H1 (cell line): Measurements from ENCODE around the gene RPS6KA2. TPM values are rescaled to one million over a fixed set of nuclear protein-coding genes. Genes with fewer than 3 reads are reported as not detected.
A peak's percentile ranks its signal among the peaks of the same experiment; 100 is the strongest.

Experiments
- CTCF ChIA-PET: fragments of 300-600 bp; sonication (Branson Sonifier 250); formaldehyde crosslinking; loops from one replicate; lab custom pipeline; 2021; ENCODE audit not compliant: partially characterized antibody; lab: Charles Lee
- POLR2A ChIA-PET: fragments of 300-600 bp; sonication (Branson Sonifier 250); formaldehyde crosslinking; loops from one replicate; lab custom pipeline; 2021; ENCODE audit warnings: inconsistent platforms; ENCODE audit not compliant: partially characterized antibody; lab: Charles Lee
- DNase-seq, 2 experiments: peaks; one replicate each; pipeline versions ENCODE4 v3.0.0 to v3.0.0-alpha.2; 2010 to 2022; ENCODE audit warnings: low spot score in 2 of 2, low read depth in 1 of 2, mixed read lengths in 1 of 2
- FAIRE-seq: peaks from 2 replicates; lab custom pipeline; 2011; peaks lifted over from hg19 to GRCh38; lab: Jason Lieb, UNC
- H2AFZ ChIP-seq: 2 replicates; pipeline ENCODE4 v1.8.1; 2012; ENCODE audit warnings: low read length, inconsistent platforms
- H2AK5ac ChIP-seq: 2 replicates; pipeline ENCODE4 v1.6.1; 2013; ENCODE audit warnings: low read depth, low read length
- H2BK120ac ChIP-seq: replicated peaks from 2 replicates; pipeline ENCODE3; 2013; ENCODE audit warnings: low read depth, low read length, inconsistent platforms
- H2BK12ac ChIP-seq: 2 replicates; pipeline ENCODE4 v1.6.1; 2013; ENCODE audit warnings: low read depth, low read length
- H2BK15ac ChIP-seq: 2 replicates; pipeline ENCODE4 v1.6.1; 2013; ENCODE audit warnings: low read length
- H2BK20ac ChIP-seq: 2 replicates; pipeline ENCODE4 v1.6.1; 2013; ENCODE audit warnings: low read length
- H2BK5ac ChIP-seq: 2 replicates; pipeline ENCODE4 v1.6.1; 2013; ENCODE audit warnings: low read depth, low read length
- H3K14ac ChIP-seq: 2 replicates; pipeline ENCODE4 v1.6.1; 2013; ENCODE audit warnings: inconsistent platforms; ENCODE audit not compliant: insufficient read length
- H3K18ac ChIP-seq: 2 replicates; pipeline ENCODE4 v1.6.1; 2013; ENCODE audit warnings: low read length; ENCODE audit errors: extremely low read depth
- H3K23ac ChIP-seq: 2 replicates; pipeline ENCODE4 v1.6.1; 2013; ENCODE audit warnings: inconsistent platforms; ENCODE audit not compliant: insufficient read length
- H3K23me2 ChIP-seq: 2 replicates; pipeline ENCODE4 v1.6.1; 2013; ENCODE audit warnings: low read depth, low read length
- H3K27ac ChIP-seq: 2 replicates; pipeline ENCODE4 v1.6.1; 2011; ENCODE audit warnings: low read depth, low read length, inconsistent platforms
- H3K27me3 ChIP-seq, 4 experiments: replicated peaks in 1 of 4; 1 replicate in 1 of 4; 2 replicates in 3 of 4; pipeline versions ENCODE4 v1.6.1 to v1.8.1; 2011 to 2013; ENCODE audit warnings: low read length in 3 of 4, mild to moderate bottlenecking in 3 of 4, inconsistent platforms in 2 of 4, mixed read lengths in 2 of 4, moderate library complexity in 1 of 4; ENCODE audit not compliant: control insufficient read depth in 3 of 4, insufficient read depth in 3 of 4; ENCODE audit errors: extremely low read depth in 1 of 4
- H3K36me3 ChIP-seq, 4 experiments: 2 replicates each; pipeline versions ENCODE4 v1.6.1 to v1.8.1; 2011 to 2013; ENCODE audit warnings: mild to moderate bottlenecking in 4 of 4, low read length in 3 of 4, moderate library complexity in 2 of 4, control low read depth in 1 of 4, inconsistent platforms in 1 of 4; ENCODE audit not compliant: insufficient read depth in 4 of 4, control insufficient read depth in 2 of 4
- H3K4ac ChIP-seq: replicated peaks from 2 replicates; pipeline ENCODE3; 2013; ENCODE audit warnings: low read length, low read depth, mixed read lengths, inconsistent platforms; ENCODE audit not compliant: insufficient read length
- H3K4me1 ChIP-seq, 4 experiments: replicated peaks in 1 of 4; 1 replicate in 1 of 4; 2 replicates in 3 of 4; pipeline versions ENCODE4 v1.6.1 to v1.8.1; 2011 to 2013; ENCODE audit warnings: low read length in 3 of 4, inconsistent platforms in 2 of 4, mixed read lengths in 1 of 4; ENCODE audit not compliant: insufficient read depth in 4 of 4, control insufficient read depth in 3 of 4
- H3K4me2 ChIP-seq, 2 experiments: 2 replicates each; pipeline versions ENCODE4 v1.6.1 to v1.8.1; 2011 to 2013; ENCODE audit warnings: low read depth in 2 of 2, low read length in 2 of 2, control low read depth in 1 of 2, inconsistent platforms in 1 of 2, mild to moderate bottlenecking in 1 of 2; ENCODE audit not compliant: insufficient read depth in 1 of 2
- H3K4me3 ChIP-seq, 4 experiments: fragments of 200-600, 300-600 bp in 1 of 4; sonication (generic), shearing (Covaris generic), sonication (Bioruptor Twin) in 1 of 4; 2 replicates each; pipeline versions ENCODE4 v1.5.1 to v1.8.1; 2011 to 2016; ENCODE audit warnings: low read length in 4 of 4, low read depth in 3 of 4, control low read depth in 2 of 4, inconsistent platforms in 2 of 4, mild to moderate bottlenecking in 2 of 4, mixed read lengths in 1 of 4, moderate library complexity in 1 of 4; ENCODE audit not compliant: insufficient read depth in 2 of 4; ENCODE audit errors: extremely low read depth in 1 of 4
- H3K56ac ChIP-seq: replicated peaks from 2 replicates; pipeline ENCODE3; 2013; ENCODE audit warnings: low read depth, mild to moderate bottlenecking, mixed read lengths, low read length, inconsistent platforms; ENCODE audit not compliant: insufficient read length
- H3K79me1 ChIP-seq: 2 replicates; pipeline ENCODE4 v1.6.1; 2013; ENCODE audit warnings: low read depth, low read length, control low read depth
- H3K79me2 ChIP-seq, 2 experiments: 2 replicates each; pipeline versions ENCODE4 v1.6.1 to v1.8.1; 2012 to 2013; ENCODE audit warnings: low read length in 2 of 2, mild to moderate bottlenecking in 2 of 2, inconsistent platforms in 1 of 2; ENCODE audit not compliant: insufficient read depth in 2 of 2, control insufficient read depth in 1 of 2
- H3K9ac ChIP-seq, 4 experiments: replicated peaks in 1 of 4; 1 replicate in 1 of 4; 2 replicates in 3 of 4; pipeline versions ENCODE4 v1.6.1 to v1.8.1; 2011 to 2013; ENCODE audit warnings: low read depth in 3 of 4, low read length in 3 of 4, control low read depth in 2 of 4, mild to moderate bottlenecking in 2 of 4, moderate library complexity in 2 of 4, inconsistent platforms in 1 of 4; ENCODE audit errors: extremely low read depth in 1 of 4
- H3K9me3 ChIP-seq, 2 experiments: 2 replicates each; pipeline versions ENCODE4 v1.6.1 to v1.8.1; 2012 to 2013; ENCODE audit warnings: mild to moderate bottlenecking in 2 of 2, moderate library complexity in 2 of 2, control low read depth in 1 of 2, inconsistent platforms in 1 of 2, low read depth in 1 of 2, low read length in 1 of 2, mixed read lengths in 1 of 2; ENCODE audit not compliant: insufficient read depth in 2 of 2
- H4K20me1 ChIP-seq, 2 experiments: replicated peaks in 1 of 2; 2 replicates each; pipeline versions ENCODE3 to v1.8.1; 2011 to 2013; ENCODE audit warnings: inconsistent platforms in 2 of 2, low read length in 2 of 2, mild to moderate bottlenecking in 1 of 2; ENCODE audit not compliant: insufficient read depth in 2 of 2, control insufficient read depth in 1 of 2
- H4K5ac ChIP-seq: 2 replicates; pipeline ENCODE4 v1.6.1; 2013; ENCODE audit warnings: low read length, low read depth, mixed read lengths, inconsistent platforms; ENCODE audit not compliant: insufficient read length
- H4K8ac ChIP-seq: 2 replicates; pipeline ENCODE4 v1.8.0; 2013; ENCODE audit warnings: mild to moderate bottlenecking, moderate library complexity, low read length, inconsistent platforms; ENCODE audit not compliant: insufficient read depth; ENCODE audit errors: extremely low read depth
- H4K91ac ChIP-seq: replicated peaks from 2 replicates; pipeline ENCODE3; 2013; ENCODE audit warnings: low read length, mixed read lengths, inconsistent platforms; ENCODE audit not compliant: insufficient read length
- CTCF ChIP-seq, 3 experiments: IDR thresholded peaks; 1 replicate in 2 of 3; 2 replicates in 1 of 3; pipeline versions ENCODE4 v1.5.1 to v1.6.1; 2011; ENCODE audit warnings: low read length in 3 of 3, mild to moderate bottlenecking in 3 of 3, inconsistent platforms in 2 of 3, low read depth in 1 of 3, moderate library complexity in 1 of 3; ENCODE audit not compliant: insufficient read depth in 1 of 3; ENCODE audit errors: control extremely low read depth in 1 of 3
- RAD21 ChIP-seq, 2 experiments: IDR thresholded peaks in 1 of 2; conservative IDR thresholded peaks in 1 of 2; 2 replicates each; pipeline ENCODE4 v1.6.1; 2011; ENCODE audit warnings: low read depth in 2 of 2, low read length in 2 of 2, improper control_type of control experiment in 1 of 2, inconsistent platforms in 1 of 2, mild to moderate bottlenecking in 1 of 2, moderate library complexity in 1 of 2
- USF2 ChIP-seq: IDR thresholded peaks from 2 replicates; pipeline ENCODE4 v1.6.1; 2011; ENCODE audit warnings: low read length, improper control_type of control experiment
- WGBS, 2 experiments: shearing (Covaris generic) in 1 of 2; methylation state at CpG; one replicate each; pipeline versions ENCODE4 v1.1.6 to v1.1.7; 2013 to 2015; ENCODE audit warnings: low lambda C conversion rate in 2 of 2, mixed read lengths in 2 of 2, inconsistent platforms in 1 of 2, low coverage in 1 of 2, missing lambda C conversion rate in 1 of 2; ENCODE audit not compliant: insufficient replicate concordance in 2 of 2, insufficient coverage in 1 of 2, insufficient read length in 1 of 2; ENCODE audit errors: extremely low coverage in 1 of 2, missing lambda C conversion rate in 1 of 2; 5-methylcytosine and 5-hydroxymethylcytosine counted together
- polyA plus RNA-seq, 7 experiments: library from polyadenylated mRNA; depleted of rRNA in 3 of 7; stranded (reverse) in 5 of 7; unstranded in 2 of 7; fragments of >200 nt in 5 of 7; fragments of 200-250 nt in 2 of 7; gene quantifications; 1 replicate in 5 of 7; 2 replicates in 1 of 7; 4 replicates in 1 of 7; pipeline versions ENCODE4 v1.2.1 to v1.2.3, GENCODE V29; 2011 to 2013; ENCODE audit warnings: missing spikeins in 2 of 7, mixed read lengths in 2 of 7
- total RNA-seq: library from RNA; stranded (reverse); fragmentation: NEBNext Ultra II Directional; extraction: Animal tissue kit (Norgen Biotek cat#: 25700); gene quantifications from 2 replicates; pipeline ENCODE4 v1.2.1, GENCODE V29; 2021

The RPS6KA2 gene
- total and polyA plus RNA-seq, 2 of the 8 experiments (the other 6 are each of a cell fraction or from before 2014, with no cell fraction given): 8.8 to 25.7 TPM

- H3K23me2 ChIP-seq: peaks cover 2% of the 10 kb centered on the region; the same call in 1 of the 2 replicates
- no peak for TF ChIP-seq USF2
- peak in 1 of 3 experiments; percentile 10; a peak in 1 of 4 replicates for TF ChIP-seq CTCF (IDR thresholded peaks at IDR 0.05; ENCODE audit: control extremely low read depth in 1 of 3, insufficient read depth in 1 of 3, low read depth in 1 of 3, low read length in 3 of 3)
- peak in 1 of 2 experiments; percentile 21; a peak in 1 of 4 replicates for TF ChIP-seq RAD21 (IDR thresholded peaks at IDR 0.05 in 1 of 2, conservative IDR thresholded peaks at IDR 0.05 in 1 of 2; ENCODE audit: low read depth in 2 of 2, low read length in 2 of 2)
- no peak overlapping the region for H2BK15ac ChIP-seq
- no peak overlapping the region for H3K4me2 ChIP-seq
- H4K5ac ChIP-seq: no peak overlapping the region
- H2AFZ ChIP-seq: no peak overlapping the region
- H3K4me3 ChIP-seq: no peak overlapping the region
- H2BK5ac ChIP-seq: no peak overlapping the region
- no peak overlapping the region for H3K27ac ChIP-seq
- 0 out of 2 replicates have a peak, but pooled peaks cover 1% of the 10 kb centered on the region for H3K79me1 ChIP-seq
- H3K36me3 ChIP-seq: peaks cover 0 to 2% (median 0%) of the 10 kb centered on the region in 4 experiments; a peak in 3 of 8 replicates
- no peak overlapping the region for H3K9ac ChIP-seq
- no peak overlapping the region for H2BK20ac ChIP-seq
- peaks cover 0 to 1% of the 10 kb centered on the region in 2 experiments; a peak in 1 of 4 replicates for H3K9me3 ChIP-seq
- ChIA-PET CTCF (interaction anchor here (0.9 to 1.6 kb wide), 5 partner anchors 9 to 200 kb away, joined by 3 to 5 read pairs (median 3); no protein-coding TSS in a partner anchor), POLR2A (interaction anchor here (0.6 kb wide), 1 partner anchor 36 kb away, joined by 3 read pairs; no protein-coding TSS in a partner anchor)
- no peak overlapping the region for H3K14ac ChIP-seq
- H4K91ac ChIP-seq: no peak overlapping the region
- H3K4me1 ChIP-seq: no peaks in the 10 kb centered on the region; a peak in 1 of 7 replicates
- H3K79me2 ChIP-seq: no peaks in the 10 kb centered on the region
- H4K20me1 ChIP-seq: peaks cover 2 to 5% of the 10 kb centered on the region in 2 experiments
- H2BK12ac ChIP-seq: no peak overlapping the region
- no peak overlapping the region for H2AK5ac ChIP-seq
- H3K18ac ChIP-seq: no peak overlapping the region
- no peak overlapping the region for H4K8ac ChIP-seq
- 96% methylated on average over 8 of the region's 8 CpGs; no CpG with 5 or more reads in 1 of the 2 experiments for WGBS, 2 experiments
- no peak overlapping the region for H3K23ac ChIP-seq
- DNase-seq (no peak), FAIRE-seq (no peak)
- no peak overlapping the region for H2BK120ac ChIP-seq
- H3K56ac ChIP-seq: no peak overlapping the region
- H3K4ac ChIP-seq: no peak overlapping the region
- H3K27me3 ChIP-seq: no peaks in the 10 kb centered on the region
Measured at GRCh38 chr6:166512567-166512966, 114.5 kb downstream of the RPS6KA2 start.
